SU-DHL-6 (cell line): ENCODE results near the gene RNF130.
"Not testable (repeated sequence)": the region's sequence is repeated elsewhere in the genome, so short reads cannot be mapped to it uniquely, and the experiment has no call there.

Source experiments
- H2AFZ ChIP-seq: fragments of 200-600 bp; sonication (generic); 2 replicates; pipeline ENCODE4 v1.6.1; 2014; ENCODE audit warnings: low read depth, mild to moderate bottlenecking, moderate library complexity, mixed read lengths, antibody characterized with exemption, low read length; ENCODE audit not compliant: severe bottlenecking
- H3F3A ChIP-seq: fragments of 200-600 bp; shearing (Covaris generic); 2 replicates; pipeline ENCODE4 v1.6.0; 2016; ENCODE audit warnings: antibody characterized with exemption, mild to moderate bottlenecking; ENCODE audit not compliant: insufficient read depth
- H3K27ac ChIP-seq: fragments of 200-600 bp; sonication (generic); 2 replicates; pipeline ENCODE4 v1.5.1; 2016; ENCODE audit warnings: low read depth, mild to moderate bottlenecking, low read length, moderate library complexity, mixed read lengths
- H3K27me3 ChIP-seq: fragments of 200-600 bp; sonication (generic), shearing (Covaris generic); 2 replicates; pipeline ENCODE4 v1.6.0; 2014; ENCODE audit warnings: mild to moderate bottlenecking, low read length
- H3K36me3 ChIP-seq: fragments of 200-600 bp; sonication (generic); 2 replicates; pipeline ENCODE4 v1.6.1; 2014; ENCODE audit warnings: mild to moderate bottlenecking, low read length, mixed read lengths
- H3K4me2 ChIP-seq: fragments of 300-600, 200-600 bp; shearing (Covaris generic), sonication (generic); 2 replicates; pipeline ENCODE4 v1.6.0; 2014; ENCODE audit warnings: low read length, low read depth, mild to moderate bottlenecking; ENCODE audit not compliant: poor library complexity, severe bottlenecking
- H3K4me3 ChIP-seq: fragments of 200-600 bp; sonication (generic); 2 replicates; pipeline ENCODE4 v1.5.1; 2014; ENCODE audit warnings: antibody characterized with exemption, low read length, mild to moderate bottlenecking, mixed read lengths; ENCODE audit not compliant: insufficient read depth, poor library complexity, severe bottlenecking
- H3K79me2 ChIP-seq: fragments of 200-600 bp; sonication (generic); 2 replicates; pipeline ENCODE4 v1.6.1; 2014; ENCODE audit warnings: mild to moderate bottlenecking, low read length, moderate library complexity; ENCODE audit not compliant: insufficient read depth
- H3K9ac ChIP-seq: fragments of 200-600 bp; sonication (generic); 2 replicates; pipeline ENCODE4 v1.7.0; 2014; ENCODE audit warnings: mild to moderate bottlenecking, low read length
- H3K9me2 ChIP-seq: fragments of 200-600 bp; sonication (generic); replicated peaks from 2 replicates; pipeline ENCODE4 v1.6.1; 2014; ENCODE audit warnings: low read length; ENCODE audit not compliant: insufficient read depth
- H3K9me3 ChIP-seq: fragments of 200-600 bp; sonication (generic); 2 replicates; pipeline ENCODE4 v1.6.1; 2014; ENCODE audit warnings: low read length, mixed read lengths; ENCODE audit not compliant: insufficient read depth
- H4K20me1 ChIP-seq: fragments of 200-600 bp; sonication (generic); 2 replicates; pipeline ENCODE4 v1.6.1; 2014; ENCODE audit warnings: low read depth, mild to moderate bottlenecking, antibody characterized with exemption, low read length, moderate library complexity, mixed read lengths
- CTCF ChIP-seq: fragments of 200-600 bp; sonication (generic); IDR thresholded peaks from one replicate; pipeline ENCODE4 v1.5.1; 2017; ENCODE audit warnings: antibody characterized with exemption, mild to moderate bottlenecking, low read length, moderate library complexity; ENCODE audit not compliant: insufficient read depth, poor library complexity, severe bottlenecking
- EZH2phosphoT487 ChIP-seq: fragments of 200-600 bp; sonication (generic), shearing (Covaris generic); conservative IDR thresholded peaks from 2 replicates; pipeline ENCODE4 v1.6.1; 2018; ENCODE audit warnings: mild to moderate bottlenecking, antibody characterized with exemption, low read length, moderate library complexity, mixed read lengths

The RNF130 gene

DNA sequence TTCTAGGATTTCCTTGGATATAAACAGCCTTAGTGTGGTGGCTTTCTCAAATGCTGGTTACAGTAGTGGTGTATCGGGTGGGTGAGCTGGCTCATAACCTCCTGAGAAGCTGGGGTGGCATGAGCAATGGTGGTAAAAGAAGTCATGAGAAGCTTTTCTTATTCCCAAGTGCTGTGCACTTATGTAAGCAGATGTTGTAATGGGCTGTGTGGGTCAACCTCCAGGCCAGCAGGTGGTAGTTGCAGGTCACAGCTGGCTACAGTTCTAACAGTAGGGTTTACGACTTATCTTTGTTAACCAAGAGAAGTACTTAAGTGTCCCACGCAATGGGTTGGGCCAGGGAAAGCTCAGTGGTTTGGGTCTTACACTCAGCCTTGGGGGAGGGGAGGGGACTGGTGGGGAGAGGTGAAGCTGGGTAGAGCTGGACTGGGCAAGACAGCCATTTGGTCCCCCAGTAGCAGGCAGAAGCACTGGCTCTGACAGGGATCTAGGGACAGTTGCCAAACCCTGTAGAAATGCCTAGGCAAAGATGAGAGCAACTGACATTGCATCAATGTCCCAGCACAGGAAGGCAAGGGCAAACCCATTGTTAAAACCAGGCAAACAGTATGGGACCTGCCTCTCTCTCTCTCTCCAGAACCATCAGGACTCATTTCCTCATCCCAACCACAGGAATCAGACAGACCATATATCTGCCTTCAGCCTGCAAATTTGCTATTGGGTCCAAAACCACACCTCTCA lies 76.8 kb downstream of the RNF130 start:
- Histone ChIP-seq H3K36me3 (no peaks in the 10 kb centered on the region), H3K9me3 (no peaks in the 10 kb centered on the region), H3K9me2 (no peaks in the 10 kb centered on the region), H3K4me3 (no peak overlapping the region), H3K79me2 (no peaks in the 10 kb centered on the region), H3K9ac (no peak overlapping the region), H2AFZ (no peak overlapping the region), H3F3A (no peaks in the 10 kb centered on the region), H3K4me2 (no peak overlapping the region), H3K27me3 (no peaks in the 10 kb centered on the region), H4K20me1 (no peaks in the 10 kb centered on the region), H3K27ac (no peak overlapping the region)
- no peak for TF ChIP-seq EZH2phosphoT487
- no peak for TF ChIP-seq CTCF

- H3K27ac ChIP-seq, H3K4me3 ChIP-seq, H3K27me3 ChIP-seq, H3K9me3 ChIP-seq, H3K79me2 ChIP-seq, H3K36me3 ChIP-seq, H4K20me1 ChIP-seq, H2AFZ ChIP-seq, H3K9me2 ChIP-seq, H3K4me2 ChIP-seq, H3K9ac ChIP-seq, H3F3A ChIP-seq: not testable (repeated sequence)
These were observed 78.7 kb downstream of the RNF130 start for GRCh38 chr5:179992855-179993254.

GRCh38 chr5:179991106-179991505 lies 80.5 kb downstream of the RNF130 start:
- Histone ChIP-seq H3K27me3 (no peaks in the 10 kb centered on the region), H2AFZ (no peak overlapping the region), H4K20me1 (no peaks in the 10 kb centered on the region), H3K27ac (no peak overlapping the region), H3K36me3 (no peaks in the 10 kb centered on the region), H3K9me3 (no peaks in the 10 kb centered on the region), H3K4me2 (no peak overlapping the region), H3K79me2 (no peaks in the 10 kb centered on the region), H3K4me3 (no peak overlapping the region), H3K9ac (no peak overlapping the region), H3F3A (no peaks in the 10 kb centered on the region), H3K9me2 (no peaks in the 10 kb centered on the region)
- TF ChIP-seq CTCF: no peak
- no peak for TF ChIP-seq EZH2phosphoT487

DNA sequence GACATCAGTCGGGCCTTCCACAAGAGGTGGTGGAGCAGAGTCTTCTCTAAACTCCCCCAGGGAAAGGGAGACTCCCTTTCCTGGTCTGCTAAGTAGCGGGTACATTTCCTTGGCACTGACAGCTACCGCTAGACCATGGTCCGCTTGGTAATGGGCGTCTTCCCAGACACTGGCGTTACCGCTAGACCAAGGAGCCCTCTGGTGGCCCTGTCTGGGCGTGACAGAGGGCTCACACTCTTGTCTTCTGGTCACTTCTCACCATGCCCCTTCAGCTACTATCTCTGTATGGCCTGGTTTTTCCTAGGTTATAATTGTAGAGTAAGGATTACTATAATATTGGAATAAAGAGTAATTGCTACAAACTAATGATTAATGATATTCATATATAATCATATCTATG lies 81.0 kb downstream of the RNF130 start:
- H3K4me3 ChIP-seq, H3K27ac ChIP-seq, H3K4me2 ChIP-seq, H3K27me3 ChIP-seq, H3K79me2 ChIP-seq, H2AFZ ChIP-seq, H3K9me2 ChIP-seq, H3F3A ChIP-seq, H3K36me3 ChIP-seq, H4K20me1 ChIP-seq, H3K9me3 ChIP-seq, H3K9ac ChIP-seq: not testable (repeated sequence)
